ENCODE results near the gene EFNA2. TPM values are rescaled to one million over a fixed set of nuclear protein-coding genes. Genes with fewer than 3 reads are reported as not detected.

The EFNA2 gene
- total RNA-seq, 1 experiment from 2014 or later: 12.2 TPM

DNA sequence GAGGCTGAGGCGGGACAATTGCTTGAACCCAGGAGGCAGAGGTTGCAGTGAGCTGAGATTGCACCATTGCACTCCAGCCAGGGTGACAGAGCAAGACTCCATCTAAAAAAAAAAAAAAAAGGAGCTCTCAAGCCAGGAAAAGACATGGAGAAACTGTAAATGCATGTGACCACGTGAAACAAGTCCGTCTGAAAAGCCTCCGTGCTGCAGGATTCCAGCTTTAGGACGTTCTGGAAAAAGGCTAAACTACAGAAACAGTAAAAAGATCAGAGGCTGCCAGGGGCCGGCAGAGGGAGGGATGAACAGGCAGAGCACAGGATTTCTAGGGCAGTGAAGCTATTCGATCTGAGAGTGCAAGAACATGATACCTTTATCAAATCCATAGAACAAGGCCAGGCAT, 57.4 kb downstream of the EFNA2 start:
- Histone ChIP-seq H3K27me3 (ENCODE audit: insufficient read depth, low read length) (no peaks in the 10 kb centered on the region), H3K9me2 (ENCODE audit: insufficient read depth) (no peaks in the 10 kb centered on the region), H3K4me1 (ENCODE audit: control insufficient read depth in 1 of 2, insufficient read depth in 2 of 2, low read length in 2 of 2) (no peaks in the 10 kb centered on the region), H3K9me3 (ENCODE audit: control insufficient read depth in 1 of 2, insufficient read depth in 1 of 2, low read depth in 1 of 2, low read length in 2 of 2) (no peaks in the 10 kb centered on the region), H3K4me3 (replicated peaks in 1 of 2; ENCODE audit: low read depth in 1 of 2, low read length in 2 of 2) (no peak overlapping the region), H3K27ac (ENCODE audit: low read depth, low read length) (no peak overlapping the region), H2AFZ (ENCODE audit: low read depth, low read length, poor library complexity, severe bottlenecking) (no peak overlapping the region), H3K4me2 (ENCODE audit: low read length) (no peak overlapping the region), H3K36me3 (ENCODE audit: control insufficient read depth in 1 of 2, insufficient read depth in 2 of 2, low read length in 2 of 2) (no peaks in the 10 kb centered on the region), H3K9ac (ENCODE audit: low read length) (no peak overlapping the region), H4K20me1 (ENCODE audit: insufficient read depth) (no peaks in the 10 kb centered on the region), H3K79me2 (ENCODE audit: insufficient read depth, low read length) (no peaks in the 10 kb centered on the region)
- ChIA-PET POLR2A (no interaction called here), RAD21 (ENCODE audit: low non-redundant PET in 1 of 2, low total read pairs in 2 of 2, uncharacterized antibody in 2 of 2, unreplicated experiment in 2 of 2) (no interaction called here), CTCF (no interaction called here)
- no peak for ATAC-seq
- DNase-seq (ENCODE audit: low read depth, low spot score): no peak
- BruUV-seq (replicated peaks): no TSS peak
- intact Hi-C loops (cut with micrococcal nuclease): no loop called here
- TF ChIP-seq POLR2AphosphoS5 (IDR thresholded peaks at IDR 0.05; ENCODE audit: low read depth, low read length): no peak
- no peak for TF ChIP-seq EZH2phosphoT487 (IDR thresholded peaks at IDR 0.05; ENCODE audit: borderline replicate concordance)
- no peak for TF ChIP-seq ELF1 (IDR thresholded peaks at IDR 0.05; ENCODE audit: borderline replicate concordance, low read depth)

GRCh38 chr19:1349211-1349610, 63.5 kb downstream of the EFNA2 start:
- ATAC-seq: no peak
- intact Hi-C loops (cut with micrococcal nuclease): no loop called here

More at GRCh38 chr19:1349211-1349610, 63.5 kb downstream of the EFNA2 start:
- H3K9ac ChIP-seq (ENCODE audit: low read length): no peak overlapping the region
- no peak for TF ChIP-seq JUND (IDR thresholded peaks at IDR 0.05)
- TF ChIP-seq, protein P1, sequence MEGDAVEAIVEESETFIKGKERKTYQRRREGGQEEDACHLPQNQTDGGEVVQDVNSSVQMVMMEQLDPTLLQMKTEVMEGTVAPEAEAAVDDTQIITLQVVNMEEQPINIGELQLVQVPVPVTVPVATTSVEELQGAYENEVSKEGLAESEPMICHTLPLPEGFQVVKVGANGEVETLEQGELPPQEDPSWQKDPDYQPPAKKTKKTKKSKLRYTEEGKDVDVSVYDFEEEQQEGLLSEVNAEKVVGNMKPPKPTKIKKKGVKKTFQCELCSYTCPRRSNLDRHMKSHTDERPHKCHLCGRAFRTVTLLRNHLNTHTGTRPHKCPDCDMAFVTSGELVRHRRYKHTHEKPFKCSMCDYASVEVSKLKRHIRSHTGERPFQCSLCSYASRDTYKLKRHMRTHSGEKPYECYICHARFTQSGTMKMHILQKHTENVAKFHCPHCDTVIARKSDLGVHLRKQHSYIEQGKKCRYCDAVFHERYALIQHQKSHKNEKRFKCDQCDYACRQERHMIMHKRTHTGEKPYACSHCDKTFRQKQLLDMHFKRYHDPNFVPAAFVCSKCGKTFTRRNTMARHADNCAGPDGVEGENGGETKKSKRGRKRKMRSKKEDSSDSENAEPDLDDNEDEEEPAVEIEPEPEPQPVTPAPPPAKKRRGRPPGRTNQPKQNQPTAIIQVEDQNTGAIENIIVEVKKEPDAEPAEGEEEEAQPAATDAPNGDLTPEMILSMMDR (IDR thresholded peaks at IDR 0.05 in 2 of 3, conservative IDR thresholded peaks at IDR 0.05 in 1 of 3; ENCODE audit: borderline replicate concordance in 1 of 3, insufficient read depth in 1 of 3, low read depth in 2 of 3, low read length in 2 of 3): no peak
- no peak for TF ChIP-seq POLR2AphosphoS5 (IDR thresholded peaks at IDR 0.05; ENCODE audit: low read depth, low read length)
- TF ChIP-seq CBX3 (IDR thresholded peaks at IDR 0.05; ENCODE audit: low read depth): no peak
- no peak for TF ChIP-seq ATF3 (IDR thresholded peaks at IDR 0.05)
- no peak for TF ChIP-seq SRF (IDR thresholded peaks at IDR 0.05; ENCODE audit: low read depth)
- no peak for TF ChIP-seq EZH2phosphoT487 (IDR thresholded peaks at IDR 0.05; ENCODE audit: borderline replicate concordance)
- no peak for TF ChIP-seq RAD21 (IDR thresholded peaks at IDR 0.05; ENCODE audit: low read depth)
- TF ChIP-seq CEBPB (IDR thresholded peaks at IDR 0.05; ENCODE audit: low read depth): no peak
- no peak for TF ChIP-seq ELF1 (IDR thresholded peaks at IDR 0.05; ENCODE audit: borderline replicate concordance, low read depth)
- TF ChIP-seq, protein P2, sequence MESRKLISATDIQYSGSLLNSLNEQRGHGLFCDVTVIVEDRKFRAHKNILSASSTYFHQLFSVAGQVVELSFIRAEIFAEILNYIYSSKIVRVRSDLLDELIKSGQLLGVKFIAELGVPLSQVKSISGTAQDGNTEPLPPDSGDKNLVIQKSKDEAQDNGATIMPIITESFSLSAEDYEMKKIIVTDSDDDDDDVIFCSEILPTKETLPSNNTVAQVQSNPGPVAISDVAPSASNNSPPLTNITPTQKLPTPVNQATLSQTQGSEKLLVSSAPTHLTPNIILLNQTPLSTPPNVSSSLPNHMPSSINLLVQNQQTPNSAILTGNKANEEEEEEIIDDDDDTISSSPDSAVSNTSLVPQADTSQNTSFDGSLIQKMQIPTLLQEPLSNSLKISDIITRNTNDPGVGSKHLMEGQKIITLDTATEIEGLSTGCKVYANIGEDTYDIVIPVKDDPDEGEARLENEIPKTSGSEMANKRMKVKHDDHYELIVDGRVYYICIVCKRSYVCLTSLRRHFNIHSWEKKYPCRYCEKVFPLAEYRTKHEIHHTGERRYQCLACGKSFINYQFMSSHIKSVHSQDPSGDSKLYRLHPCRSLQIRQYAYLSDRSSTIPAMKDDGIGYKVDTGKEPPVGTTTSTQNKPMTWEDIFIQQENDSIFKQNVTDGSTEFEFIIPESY (IDR thresholded peaks at IDR 0.05; ENCODE audit: extremely low read depth, insufficient replicate concordance, low read length): no peak
- no peak for TF ChIP-seq FOSL1 (IDR thresholded peaks at IDR 0.05; ENCODE audit: low read depth)
- no peak for TF ChIP-seq SP1 (IDR thresholded peaks at IDR 0.05; ENCODE audit: low read depth)
- ChIA-PET POLR2A (no interaction called here), CTCF (no interaction called here), RAD21 (ENCODE audit: low non-redundant PET in 1 of 2, low total read pairs in 2 of 2, uncharacterized antibody in 2 of 2, unreplicated experiment in 2 of 2) (no interaction called here)
- H3K9me2 ChIP-seq (ENCODE audit: insufficient read depth): no peaks in the 10 kb centered on the region
- no peak overlapping the region for H3K4me2 ChIP-seq (ENCODE audit: low read length)
- H3K27ac ChIP-seq (ENCODE audit: low read depth, low read length): no peak overlapping the region
- no peaks in the 10 kb centered on the region for H3K36me3 ChIP-seq (ENCODE audit: control insufficient read depth in 1 of 2, insufficient read depth in 2 of 2, low read length in 2 of 2)
- H3K4me3 ChIP-seq (replicated peaks in 1 of 2; ENCODE audit: low read depth in 1 of 2, low read length in 2 of 2): no peak overlapping the region
- H3K27me3 ChIP-seq (ENCODE audit: insufficient read depth, low read length): no peaks in the 10 kb centered on the region
- DNase-seq (ENCODE audit: low read depth, low spot score): no peak
- H3K79me2 ChIP-seq (ENCODE audit: insufficient read depth, low read length): no peaks in the 10 kb centered on the region
- H4K20me1 ChIP-seq (ENCODE audit: insufficient read depth): no peaks in the 10 kb centered on the region
- peaks cover 3 to 4% of the 10 kb centered on the region in 2 experiments for H3K4me1 ChIP-seq (ENCODE audit: control insufficient read depth in 1 of 2, insufficient read depth in 2 of 2, low read length in 2 of 2)
- no peaks in the 10 kb centered on the region for H3K9me3 ChIP-seq (ENCODE audit: control insufficient read depth in 1 of 2, insufficient read depth in 1 of 2, low read depth in 1 of 2, low read length in 2 of 2)
- no peak overlapping the region for H2AFZ ChIP-seq (ENCODE audit: low read depth, low read length, poor library complexity, severe bottlenecking)
- no TSS peak for BruUV-seq (replicated peaks)
